OCI-LY7 (cell line): ENCODE measurements around the gene SLC4A3.

Source experiments
- CTCF ChIP-seq: fragments of 200-600 bp; sonication (generic); conservative IDR thresholded peaks from 2 replicates; pipeline ENCODE4 v1.5.1; 2014; ENCODE audit warnings: mild to moderate bottlenecking, antibody characterized with exemption, low read length, moderate library complexity, mixed read lengths
- EZH2phosphoT487 ChIP-seq: fragments of 200-600 bp; sonication (generic); IDR thresholded peaks from 2 replicates; pipeline ENCODE4 v1.6.1; 2018; ENCODE audit warnings: low read depth, borderline replicate concordance, mild to moderate bottlenecking, mixed run types, antibody characterized with exemption, low read length, moderate library complexity, mixed read lengths

- TF ChIP-seq CTCF (no peak), EZH2phosphoT487 (no peak)
Measured at GRCh38 chr2:219688560-219689445, 61.4 kb downstream of the SLC4A3 start.
